GM23248 (cell line): ENCODE results near the gene FRK.

ENCODE experiments used
- EZH2 ChIP-seq: fragments of 200-600 bp; sonication (generic); IDR thresholded peaks from 2 replicates; pipeline ENCODE4 v1.6.1; 2018; ENCODE audit warnings: antibody characterized with exemption, mild to moderate bottlenecking; ENCODE audit not compliant: insufficient read depth, poor library complexity, severe bottlenecking
- EZH2phosphoT487 ChIP-seq: fragments of 200-600 bp; sonication (generic); IDR thresholded peaks from 2 replicates; pipeline ENCODE4 v1.6.1; 2018; ENCODE audit warnings: antibody characterized with exemption, moderate library complexity, mild to moderate bottlenecking, low read depth; ENCODE audit not compliant: insufficient read depth

DNA sequence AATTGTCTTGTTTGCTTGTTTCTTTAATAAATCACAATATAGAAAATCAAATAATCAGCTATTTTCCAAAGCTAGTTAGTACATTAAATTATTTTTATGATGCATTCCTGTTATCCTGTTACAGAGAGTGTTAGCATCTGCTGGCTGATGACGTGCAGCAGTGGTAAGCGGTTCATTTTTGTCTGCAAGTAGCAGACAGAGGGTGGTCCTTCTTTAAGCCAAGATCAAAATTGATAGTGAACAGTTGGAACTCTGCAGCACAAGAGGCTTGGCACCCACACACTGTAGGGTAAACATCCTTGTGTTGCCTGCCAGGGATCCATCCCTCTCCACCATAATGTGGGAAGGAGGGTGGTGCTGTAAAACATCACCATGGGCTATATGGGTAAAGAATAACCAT, 158.3 kb downstream of the FRK start:
- TF ChIP-seq EZH2: no peak
- TF ChIP-seq EZH2phosphoT487: no peak
